K562 (cell line): Measurements from ENCODE around the gene SOCS4. TPM values are rescaled to one million over a fixed set of nuclear protein-coding genes. Genes with fewer than 3 reads are reported as not detected.
"Not testable (repeated sequence)": the region's sequence is repeated elsewhere in the genome, so short reads cannot be mapped to it uniquely, and the experiment has no call there.

Source experiments
- ATAC-seq: fragments of 200-7000 bp; cut with Tn5 transposase; 3 replicates; pipeline ENCODE4 v1.9.1; 2020; ENCODE audit warnings: moderate library complexity
- BruUV-seq: library from RNA; stranded (reverse); fragments of 400-500 nt; replicated peaks from 2 replicates; lab custom pipeline; 2021; lab: Mats Ljungman, UMichigan
- CTCF ChIA-PET: fragments of 300-600 bp; formaldehyde crosslinking; extraction: SDS; loops from one replicate; lab custom pipeline; 2021; ENCODE audit warnings: low intra/inter-chr PET ratio; lab: Yijun Ruan, JAX
- POLR2A ChIA-PET: fragments of 300-600, 350-650 bp; sonication (Branson Sonifier 250); formaldehyde crosslinking; extraction: SDS; loops from one replicate; lab custom pipeline; 2021; ENCODE audit warnings: antibody characterized with exemption, inconsistent platforms; lab: Yijun Ruan, JAX
- DNase-seq, 4 experiments: peaks; one replicate each; pipeline versions ENCODE4 v3.0.0 to v3.0.0-alpha.2; 2011 to 2018; ENCODE audit warnings: low spot score in 3 of 4, mixed read lengths in 3 of 4; ENCODE audit errors: extremely low read depth in 1 of 4
- FAIRE-seq: peaks from 2 replicates; lab custom pipeline; 2011; peaks lifted over from hg19 to GRCh38; lab: Jason Lieb, UNC
- H2AFZ ChIP-seq: 2 replicates; pipeline ENCODE4 v1.6.0; 2011; ENCODE audit warnings: low read depth, low read length, control low read depth, inconsistent platforms
- H3K27ac ChIP-seq: fragments of 200-600 bp; 3 replicates; pipeline ENCODE4 v1.8.0; 2011; ENCODE audit warnings: low read depth, mild to moderate bottlenecking, control low read depth, inconsistent platforms, low read length, moderate library complexity, mixed read lengths; ENCODE audit errors: extremely low read depth
- H3K27me3 ChIP-seq, 2 experiments: fragments of 300-600 bp in 1 of 2; 2 replicates in 1 of 2; 3 replicates in 1 of 2; pipeline versions ENCODE4 v1.6.0 to v1.8.0; 2011; ENCODE audit warnings: inconsistent platforms in 2 of 2, low read length in 2 of 2, mild to moderate bottlenecking in 1 of 2, mixed read lengths in 1 of 2, moderate library complexity in 1 of 2; ENCODE audit not compliant: control insufficient read depth in 2 of 2, insufficient read depth in 2 of 2
- H3K36me3 ChIP-seq: fragments of 300-600 bp; 3 replicates; pipeline ENCODE4 v1.8.0; 2011; ENCODE audit warnings: mild to moderate bottlenecking, low read length, inconsistent platforms; ENCODE audit not compliant: control insufficient read depth, insufficient read depth
- H3K4me1 ChIP-seq, 2 experiments: fragments of 200-600 bp in 1 of 2; replicated peaks in 1 of 2; 2 replicates in 1 of 2; 3 replicates in 1 of 2; pipeline versions ENCODE4 v1.5.1 to v1.8.0; 2011; ENCODE audit warnings: inconsistent platforms in 2 of 2, low read length in 2 of 2, mild to moderate bottlenecking in 1 of 2, mixed read lengths in 1 of 2, moderate library complexity in 1 of 2; ENCODE audit not compliant: control insufficient read depth in 2 of 2, insufficient read depth in 2 of 2
- H3K4me2 ChIP-seq: 2 replicates; pipeline ENCODE4 v1.6.1; 2011; ENCODE audit warnings: low read length, control low read depth, inconsistent platforms, mixed read lengths; ENCODE audit not compliant: insufficient read depth
- H3K4me3 ChIP-seq: fragments of 200-600 bp; sonication (generic), shearing (Covaris generic); 2 replicates; pipeline ENCODE4 v1.5.1; 2016; ENCODE audit warnings: control low read depth, inconsistent platforms
- H3K79me2 ChIP-seq: fragments of 200-600 bp; 3 replicates; pipeline ENCODE4 v1.8.0; 2011; ENCODE audit warnings: low read length, inconsistent platforms; ENCODE audit not compliant: control insufficient read depth, insufficient read depth
- H3K9ac ChIP-seq, 2 experiments: 2 replicates each; pipeline versions ENCODE4 v1.6.0 to v1.6.1; 2011; ENCODE audit warnings: low read depth in 2 of 2, low read length in 2 of 2, control low read depth in 1 of 2, inconsistent platforms in 1 of 2, mild to moderate bottlenecking in 1 of 2, mixed read lengths in 1 of 2; ENCODE audit not compliant: insufficient read depth in 1 of 2
- H3K9me1 ChIP-seq: one replicate; pipeline ENCODE4 v1.6.0; 2011; ENCODE audit warnings: inconsistent platforms, mild to moderate bottlenecking, low read length, moderate library complexity; ENCODE audit not compliant: control insufficient read depth, insufficient read depth
- H3K9me3 ChIP-seq: replicated peaks from 2 replicates; pipeline ENCODE4 v1.5.1; 2011; ENCODE audit warnings: low read depth, low read length, inconsistent platforms; ENCODE audit not compliant: control insufficient read depth, insufficient read depth
- H4K20me1 ChIP-seq: replicated peaks from 2 replicates; pipeline ENCODE4 v1.6.1; 2011; ENCODE audit warnings: low read length, inconsistent platforms, mixed read lengths; ENCODE audit not compliant: control insufficient read depth, insufficient read depth
- GABPB1 ChIP-seq: sonication (generic); formaldehyde crosslinking; IDR thresholded peaks from 2 replicates; pipeline ENCODE4 v1.8.0; 2022; ENCODE audit warnings: mild to moderate bottlenecking, missing genetic modification reagents
- XRCC3 ChIP-seq: fragments of 450-650 bp; IDR thresholded peaks from 2 replicates; pipeline ENCODE4 v1.6.1; 2017; ENCODE audit warnings: mild to moderate bottlenecking, moderate library complexity
- ZNF644 ChIP-seq: fragments of 200-800 bp; sonication (Bioruptor generic); IDR thresholded peaks from 2 replicates; pipeline ENCODE4 v1.6.1; 2016; ENCODE audit warnings: low read depth, missing genetic modification characterization, missing compliant biosample characterization
- WGBS: fragments of 100-300 bp; shearing (Covaris generic); methylation state at CpG from one replicate; pipeline ENCODE4 v1.1.6; 2016; ENCODE audit warnings: low coverage, mixed read lengths; ENCODE audit not compliant: insufficient coverage; ENCODE audit errors: missing lambda C conversion rate; 5-methylcytosine and 5-hydroxymethylcytosine counted together
- in situ Hi-C: fragments of 300-500 bp; cut with MboI; formaldehyde crosslinking; loops from 4 replicates; pipeline ENCODE4 v1.15.0; 2018; ENCODE audit warnings: inconsistent platforms, mixed read lengths
- intact Hi-C: fragments of 100-400 bp; cut with micrococcal nuclease; formaldehyde crosslinking; loops from 2 replicates; pipeline ENCODE4 v1.14.2; 2022
- polyA plus RNA-seq, 8 experiments: library from polyadenylated mRNA; depleted of rRNA in 4 of 8; stranded (reverse) in 5 of 8; unstranded in 3 of 8; fragments of >200 nt; fragmentation: Nextera tagmentation in 2 of 8; fragmentation: Illumina TruSeq in 1 of 8; extraction: Ambion mirVana in 2 of 8; extraction: Trizol in 1 of 8; gene quantifications; 2 replicates each; pipeline versions ENCODE4 v1.2.1 to v1.2.3, GENCODE V29; 2011 to 2014; ENCODE audit warnings: inconsistent platforms in 1 of 8, missing spikeins in 1 of 8
- total RNA-seq, 7 experiments: library from RNA; depleted of rRNA in 6 of 7; stranded (reverse); fragments of >200 nt in 6 of 7; fragmentation: Illumina TruSeq in 2 of 7; extraction: Trizol in 2 of 7; gene quantifications; 2 replicates each; pipeline versions ENCODE4 v1.2.1 to v1.2.3, GENCODE V29; 2011 to 2021; ENCODE audit warnings: low replicate concordance in 1 of 7

The SOCS4 gene
- total and polyA plus RNA-seq, 9 of the 15 experiments (the other 6 are each of a cell fraction or from before 2014, with no cell fraction given), result 2.6 to 12.7 (median 9.7) TPM

- TF ChIP-seq ZNF644 (no peak), XRCC3 (no peak), GABPB1 (CRISPR knock-in tag) (no peak)
Observed at GRCh38 chr14:55077170-55078151, 50.4 kb downstream of the SOCS4 start (continued).

- intact Hi-C loops, H3K4me1 ChIP-seq, DNase-seq, H3K36me3 ChIP-seq, BruUV-seq, H3K4me3 ChIP-seq, H2AFZ ChIP-seq, H3K9ac ChIP-seq, H4K20me1 ChIP-seq, FAIRE-seq, H3K27me3 ChIP-seq, H3K4me2 ChIP-seq, H3K79me2 ChIP-seq, CTCF ChIA-PET, H3K27ac ChIP-seq, H3K9me3 ChIP-seq, ATAC-seq, H3K9me1 ChIP-seq: not testable (repeated sequence)
- in situ Hi-C loops, result loop anchor here (5.0 kb wide), 1 partner anchor 77 kb away; no protein-coding TSS in a partner anchor
- POLR2A ChIA-PET, result interaction anchor here (1.6 to 2.2 kb wide), 2 partner anchors 10 to 14 kb away, joined by 3 to 7 read pairs; no protein-coding TSS in a partner anchor
- 49% methylated on average over 5 of the region's 6 CpGs for WGBS
Observed at GRCh38 chr14:55079961-55080360, 52.9 kb downstream of the SOCS4 start.
